Body of pancreas (tissue), 4 donors: ENCODE data around the gene DUXA. TPM values are rescaled to one million over a fixed set of nuclear protein-coding genes. Genes with fewer than 3 reads are reported as not detected.

Experiments
- ATAC-seq: fragments of 150-250 bp; one replicate; pipeline ENCODE4 v1.9.1; 2016
- DNase-seq, 4 donors: peaks; one replicate each; pipeline ENCODE4 v3.0.0-alpha.2; 2019
- H3K27ac ChIP-seq, 4 donors: fragments of 200-600 bp; sonication (generic); 1 replicate in 3 of 4; 2 replicates in 1 of 4; pipeline versions ENCODE4 v1.5.1 to v1.6.1; 2016 to 2019; ENCODE audit warnings: mild to moderate bottlenecking in 1 of 4, mixed read lengths in 1 of 4, moderate library complexity in 1 of 4
- H3K27me3 ChIP-seq, 2 donors: fragments of 200-600 bp; sonication (generic); one replicate each; pipeline ENCODE4 v1.6.0; 2016; ENCODE audit warnings: mild to moderate bottlenecking in 1 of 2
- H3K36me3 ChIP-seq, 2 donors: fragments of 200-600 bp; sonication (generic); replicated peaks in 1 of 2; 2 replicates each; pipeline ENCODE4 v1.5.1; 2016; ENCODE audit warnings: low read depth in 2 of 2; ENCODE audit not compliant: insufficient read depth in 1 of 2
- H3K4me1 ChIP-seq: fragments of 200-600 bp; sonication (generic); one replicate; pipeline ENCODE4 v1.6.0; 2016
- H3K4me3 ChIP-seq, 2 donors: fragments of 200-600 bp; sonication (generic); 1 replicate in 1 of 2; 2 replicates in 1 of 2; pipeline ENCODE4 v1.5.1; 2016 to 2019
- H3K9me3 ChIP-seq, 3 donors: fragments of 200-600 bp; sonication (generic); 1 replicate in 2 of 3; 2 replicates in 1 of 3; pipeline ENCODE4 v1.5.1; 2016
- POLR2A ChIP-seq, 3 donors: fragments of 450-650 bp; IDR thresholded peaks; one replicate each; pipeline ENCODE4 v1.6.1; 2016; ENCODE audit warnings: antibody characterized with exemption in 3 of 3, mild to moderate bottlenecking in 2 of 3
- WGBS, 2 donors: methylation state at CpG; one replicate each; pipeline ENCODE4 v1.1.5; 2017; 5-methylcytosine and 5-hydroxymethylcytosine counted together
- intact Hi-C: fragments of 100-400 bp; cut with DNase I; formaldehyde crosslinking; loops from one replicate; pipeline ENCODE4 v1.15.1; 2023
- small RNA-seq: library from RNA; depleted of rRNA; stranded (forward); fragments of <200 nt; gene quantifications from one replicate; pipeline ENCODE3, GENCODE V24; 2016
- total RNA-seq, 2 donors: library from RNA; depleted of rRNA; stranded (reverse); fragments of >200 nt; gene quantifications; one replicate each; pipeline ENCODE4 v1.1.0, GENCODE V29; 2016
- TF ChIP-seq, protein P1 (sequence below), 7 experiments: fragments of 450-650 bp in 4 of 7; fragments of 200-600 bp in 3 of 7; sonication (generic) in 3 of 7; IDR thresholded peaks; one replicate each; pipeline ENCODE4 v1.5.1; 2016 to 2019; ENCODE audit warnings: antibody characterized with exemption in 7 of 7

DUXA gene
- total RNA-seq, 2 donors from 2014 or later, result not detected

DNA sequence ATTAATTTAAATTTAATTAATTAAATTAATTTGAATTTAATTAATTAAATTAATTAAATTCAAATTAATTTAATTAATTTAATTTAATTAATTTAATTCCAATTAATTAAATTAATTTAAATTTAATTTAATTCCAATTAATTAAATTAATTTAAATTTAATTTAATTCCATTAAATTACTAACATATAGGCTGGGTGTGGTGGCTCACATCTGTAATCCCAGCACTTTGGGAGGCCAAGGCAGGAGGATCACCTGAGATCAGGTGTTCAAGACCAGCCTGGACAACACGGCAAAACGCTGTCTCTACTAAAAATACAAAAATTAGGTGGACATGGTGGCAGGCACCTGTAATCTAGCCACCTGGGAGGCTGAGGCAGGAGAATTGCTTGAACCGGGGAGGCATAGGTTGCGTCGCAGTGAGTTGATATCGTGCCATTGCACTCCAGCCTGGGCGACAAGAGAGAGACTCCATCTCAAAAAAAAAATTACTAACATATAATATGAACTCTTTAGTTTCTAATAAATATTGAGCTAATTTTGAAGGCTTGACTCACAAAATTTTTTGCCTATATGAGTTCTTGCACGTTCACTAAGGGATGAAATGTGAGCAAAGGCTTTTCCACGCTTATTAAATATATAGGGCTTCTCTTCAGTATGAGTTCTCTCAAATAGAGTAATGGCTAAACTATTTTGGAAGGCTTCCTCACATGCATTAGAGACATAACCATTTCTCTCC lies 56.5 kb downstream of the DUXA start:
- Histone ChIP-seq H3K4me3 (no peak overlapping the region), H3K9me3 (peaks cover 0 to 17% (median 0%) of the 10 kb centered on the region in 3 donors)
- intact Hi-C loops, result no loop called here

GRCh38 chr19:57106722-57107235 lies 60.5 kb downstream of the DUXA start:
- no peaks in the 10 kb centered on the region for H3K36me3 ChIP-seq
- DNase-seq (no peak), ATAC-seq (no peak)
- no peak for TF ChIP-seq POLR2A (IDR thresholded peaks at IDR 0.05)
- TF ChIP-seq, protein P1, sequence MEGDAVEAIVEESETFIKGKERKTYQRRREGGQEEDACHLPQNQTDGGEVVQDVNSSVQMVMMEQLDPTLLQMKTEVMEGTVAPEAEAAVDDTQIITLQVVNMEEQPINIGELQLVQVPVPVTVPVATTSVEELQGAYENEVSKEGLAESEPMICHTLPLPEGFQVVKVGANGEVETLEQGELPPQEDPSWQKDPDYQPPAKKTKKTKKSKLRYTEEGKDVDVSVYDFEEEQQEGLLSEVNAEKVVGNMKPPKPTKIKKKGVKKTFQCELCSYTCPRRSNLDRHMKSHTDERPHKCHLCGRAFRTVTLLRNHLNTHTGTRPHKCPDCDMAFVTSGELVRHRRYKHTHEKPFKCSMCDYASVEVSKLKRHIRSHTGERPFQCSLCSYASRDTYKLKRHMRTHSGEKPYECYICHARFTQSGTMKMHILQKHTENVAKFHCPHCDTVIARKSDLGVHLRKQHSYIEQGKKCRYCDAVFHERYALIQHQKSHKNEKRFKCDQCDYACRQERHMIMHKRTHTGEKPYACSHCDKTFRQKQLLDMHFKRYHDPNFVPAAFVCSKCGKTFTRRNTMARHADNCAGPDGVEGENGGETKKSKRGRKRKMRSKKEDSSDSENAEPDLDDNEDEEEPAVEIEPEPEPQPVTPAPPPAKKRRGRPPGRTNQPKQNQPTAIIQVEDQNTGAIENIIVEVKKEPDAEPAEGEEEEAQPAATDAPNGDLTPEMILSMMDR (IDR thresholded peaks at IDR 0.05), result no peak
- H3K4me3 ChIP-seq, result no peak overlapping the region
- 6 to 10% methylated on average over 11 to 40 of the region's 42 CpGs for WGBS, 2 donors
- peaks cover 0 to 12% (median 0%) of the 10 kb centered on the region in 3 donors for H3K9me3 ChIP-seq
- H3K4me1 ChIP-seq, result no peaks in the 10 kb centered on the region
- no peaks in the 10 kb centered on the region for H3K27me3 ChIP-seq
- H3K27ac ChIP-seq, result no peak overlapping the region
- intact Hi-C loops, result no loop called here

More for the DNA sequence above, 56.5 kb downstream of the DUXA start:
- no peak for ATAC-seq
- Histone ChIP-seq H3K27me3 (no peaks in the 10 kb centered on the region), H3K4me1 (no peaks in the 10 kb centered on the region), H3K27ac (no peak overlapping the region), H3K36me3 (no peaks in the 10 kb centered on the region)
- no peak for DNase-seq
- WGBS, 2 donors, result 74 to 87% methylated on average over 9 of the region's 9 CpGs
- TF ChIP-seq, protein P1 (IDR thresholded peaks at IDR 0.05), result no peak
- no peak for TF ChIP-seq POLR2A (IDR thresholded peaks at IDR 0.05)

- ATAC-seq (no peak), DNase-seq (no peak)
- H3K27me3 ChIP-seq, result no peaks in the 10 kb centered on the region
- H3K27ac ChIP-seq, result no peak overlapping the region
- TF ChIP-seq, protein P1 (IDR thresholded peaks at IDR 0.05), result no peak
- TF ChIP-seq POLR2A (IDR thresholded peaks at IDR 0.05), result no peak
- H3K4me1 ChIP-seq, result no peaks in the 10 kb centered on the region
- peaks cover 0 to 5% (median 0%) of the 10 kb centered on the region in 3 donors for H3K9me3 ChIP-seq
- 4 to 5% methylated on average over 15 to 56 of the region's 57 CpGs for WGBS, 2 donors
- intact Hi-C loops, result no loop called here
- H3K36me3 ChIP-seq, result no peaks in the 10 kb centered on the region
- H3K4me3 ChIP-seq, result no peak overlapping the region
Observed at GRCh38 chr19:57105976-57106721, 61.1 kb downstream of the DUXA start.

Small RNA genes within 50 kb of the gene (small RNA-seq; reads per million reads assigned to genes)
- gene AC025588.3, result not detected

Other genes starting within 250 kb of the DUXA start
- not detected for gene USP29, start 47.5 kb downstream of the DUXA start, total RNA-seq
- gene ZIM3, start 22.3 kb downstream of the DUXA start, total RNA-seq, result not detected
- gene ZNF264, start 24.0 kb upstream of the DUXA start, total RNA-seq, result 10 to 100 TPM; 17.1 to 35.0 TPM
- not detected for gene AURKC, start 63.5 kb upstream of the DUXA start, total RNA-seq
- 10 to 100 TPM in 1 of 2 donors, 1 to 10 TPM in 1; 8.8 to 13.8 TPM for gene ZNF805, start 73.1 kb upstream of the DUXA start, total RNA-seq
- 10 to 100 TPM; 22.7 to 30.1 TPM for gene ZNF460, start 113.0 kb upstream of the DUXA start, total RNA-seq
- 1 to 10 TPM in 1 of 2 donors, under 1 TPM in 1; 0.33 to 3.9 TPM for gene ZNF543, start 153.0 kb upstream of the DUXA start, total RNA-seq
- gene ZNF304, start 183.8 kb upstream of the DUXA start, total RNA-seq, result 1 to 10 TPM; 2.9 to 4.0 TPM
- 1 to 10 TPM; 2.6 to 8.6 TPM for gene TRAPPC2B, start 196.1 kb upstream of the DUXA start, total RNA-seq
- 1 to 10 TPM in 1 of 2 donors, not detected in 1; 3.9 TPM for gene ZNF547, start 196.1 kb upstream of the DUXA start, total RNA-seq
- gene ZNF548, start 222.4 kb upstream of the DUXA start, total RNA-seq, result 1 to 10 TPM; 6.6 to 7.5 TPM
- 1 to 10 TPM; 3.6 to 9.1 TPM for gene ZNF17, start 243.7 kb upstream of the DUXA start, total RNA-seq